Mucosa of rectum (tissue), 2 donors: ENCODE results near the gene RGS21.

Source experiments
- H3K27ac ChIP-seq, 2 donors: one replicate each; pipeline ENCODE4 v1.7.0; 2013; ENCODE audit warnings: inconsistent platforms in 2 of 2, low read depth in 2 of 2, low read length in 2 of 2
- H3K27me3 ChIP-seq, 2 donors: one replicate each; pipeline ENCODE4 v1.7.0; 2013; ENCODE audit warnings: low read length in 2 of 2; ENCODE audit not compliant: control insufficient read depth in 2 of 2, insufficient read depth in 2 of 2
- H3K36me3 ChIP-seq, 2 donors: one replicate each; pipeline ENCODE4 v1.7.0; 2013; ENCODE audit warnings: low read length in 2 of 2; ENCODE audit not compliant: control insufficient read depth in 2 of 2, insufficient read depth in 2 of 2
- H3K4me1 ChIP-seq, 2 donors: one replicate each; pipeline ENCODE4 v1.7.0; 2013; ENCODE audit warnings: low read length in 2 of 2, mild to moderate bottlenecking in 1 of 2; ENCODE audit not compliant: control insufficient read depth in 2 of 2, insufficient read depth in 2 of 2
- H3K4me3 ChIP-seq, 2 donors: one replicate each; pipeline ENCODE4 v1.7.0; 2013; ENCODE audit warnings: low read length in 2 of 2
- H3K9ac ChIP-seq, 2 donors: one replicate each; pipeline ENCODE4 v1.7.0; 2013; ENCODE audit warnings: low read length in 2 of 2, low read depth in 1 of 2, mild to moderate bottlenecking in 1 of 2
- H3K9me3 ChIP-seq, 2 donors: one replicate each; pipeline ENCODE4 v1.7.0; 2013; ENCODE audit warnings: low read length in 2 of 2; ENCODE audit not compliant: control insufficient read depth in 2 of 2
- donor health status: healthy.
- donor health status: Normal muscosa, but diverticular disease.

Gene RGS21

GRCh38 chr1:192375306-192375705 lies 58.5 kb downstream of the RGS21 start:
- Histone ChIP-seq H3K27ac (no peak overlapping the region), H3K4me1 (no peaks in the 10 kb centered on the region), H3K36me3 (no peaks in the 10 kb centered on the region), H3K9ac (no peak overlapping the region), H3K4me3 (no peak overlapping the region), H3K27me3 (no peaks in the 10 kb centered on the region), H3K9me3 (no peaks in the 10 kb centered on the region)

- H3K36me3 ChIP-seq = no peaks in the 10 kb centered on the region
- no peak overlapping the region for H3K9ac ChIP-seq
- H3K27me3 ChIP-seq = no peaks in the 10 kb centered on the region
- no peak overlapping the region for H3K27ac ChIP-seq
- H3K4me3 ChIP-seq = no peak overlapping the region
- no peaks in the 10 kb centered on the region for H3K4me1 ChIP-seq
- H3K9me3 ChIP-seq = no peaks in the 10 kb centered on the region
Observed at GRCh38 chr1:192376374-192376773, 59.6 kb downstream of the RGS21 start.

- Histone ChIP-seq H3K27me3 (no peaks in the 10 kb centered on the region), H3K9me3 (no peaks in the 10 kb centered on the region), H3K36me3 (no peaks in the 10 kb centered on the region), H3K9ac (no peak overlapping the region), H3K27ac (no peak overlapping the region), H3K4me3 (no peak overlapping the region), H3K4me1 (no peaks in the 10 kb centered on the region)
Observed at GRCh38 chr1:192378276-192378675, 61.5 kb downstream of the RGS21 start.

GRCh38 chr1:192378878-192379277 lies 62.1 kb downstream of the RGS21 start:
- Histone ChIP-seq H3K27ac (no peak overlapping the region), H3K4me3 (no peak overlapping the region), H3K4me1 (no peaks in the 10 kb centered on the region), H3K36me3 (no peaks in the 10 kb centered on the region), H3K9me3 (no peaks in the 10 kb centered on the region), H3K27me3 (no peaks in the 10 kb centered on the region), H3K9ac (no peak overlapping the region)

GRCh38 chr1:192379554-192379953 lies 62.8 kb downstream of the RGS21 start:
- no peak overlapping the region for H3K9ac ChIP-seq
- no peaks in the 10 kb centered on the region for H3K27me3 ChIP-seq
- H3K27ac ChIP-seq = no peak overlapping the region
- H3K36me3 ChIP-seq = no peaks in the 10 kb centered on the region
- H3K4me3 ChIP-seq = no peak overlapping the region
- H3K4me1 ChIP-seq = no peaks in the 10 kb centered on the region
- no peaks in the 10 kb centered on the region for H3K9me3 ChIP-seq

- Histone ChIP-seq H3K4me1 (no peaks in the 10 kb centered on the region), H3K4me3 (no peak overlapping the region), H3K36me3 (no peaks in the 10 kb centered on the region), H3K9me3 (no peaks in the 10 kb centered on the region), H3K27me3 (no peaks in the 10 kb centered on the region), H3K9ac (no peak overlapping the region), H3K27ac (no peak overlapping the region)
Observed at GRCh38 chr1:192382758-192383157, 66.0 kb downstream of the RGS21 start.

- Histone ChIP-seq H3K27me3 (no peaks in the 10 kb centered on the region), H3K4me3 (no peak overlapping the region), H3K27ac (no peak overlapping the region), H3K4me1 (no peaks in the 10 kb centered on the region), H3K9ac (no peak overlapping the region), H3K36me3 (no peaks in the 10 kb centered on the region), H3K9me3 (no peaks in the 10 kb centered on the region)
Observed at GRCh38 chr1:192386051-192386650, 69.4 kb downstream of the RGS21 start.

- Histone ChIP-seq H3K9ac (no peak overlapping the region), H3K4me3 (no peak overlapping the region), H3K27me3 (no peaks in the 10 kb centered on the region), H3K36me3 (no peaks in the 10 kb centered on the region), H3K27ac (no peak overlapping the region), H3K4me1 (no peaks in the 10 kb centered on the region), H3K9me3 (no peaks in the 10 kb centered on the region)
Observed at GRCh38 chr1:192395211-192395610, 78.4 kb downstream of the RGS21 start.

DNA sequence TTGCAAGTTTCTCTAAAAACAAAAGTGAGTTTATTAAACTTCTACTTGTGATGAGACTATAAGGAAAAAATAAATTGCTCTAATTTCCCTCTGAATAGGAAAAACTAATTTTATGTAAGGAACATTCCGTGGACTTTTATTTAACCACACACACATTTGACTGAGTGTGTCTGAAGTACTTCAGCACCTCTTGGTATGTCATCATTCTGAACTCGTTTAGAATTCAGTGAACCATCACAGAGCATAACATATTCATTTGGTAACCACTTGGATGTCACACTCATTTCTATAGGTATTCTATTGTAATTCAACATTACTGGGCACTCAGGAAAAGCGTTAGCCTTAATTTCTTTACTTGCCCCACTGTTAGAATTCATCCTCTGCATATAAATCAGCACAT lies 79.1 kb downstream of the RGS21 start:
- H3K27ac ChIP-seq = no peak overlapping the region
- H3K27me3 ChIP-seq = no peaks in the 10 kb centered on the region
- no peaks in the 10 kb centered on the region for H3K36me3 ChIP-seq
- no peaks in the 10 kb centered on the region for H3K4me1 ChIP-seq
- no peaks in the 10 kb centered on the region for H3K9me3 ChIP-seq
- H3K4me3 ChIP-seq = no peak overlapping the region
- H3K9ac ChIP-seq = no peak overlapping the region

GRCh38 chr1:192399161-192399560 lies 82.4 kb downstream of the RGS21 start:
- no peaks in the 10 kb centered on the region for H3K9me3 ChIP-seq
- H3K27ac ChIP-seq = no peak overlapping the region
- H3K4me3 ChIP-seq = no peak overlapping the region
- H3K36me3 ChIP-seq = no peaks in the 10 kb centered on the region
- no peak overlapping the region for H3K9ac ChIP-seq
- no peaks in the 10 kb centered on the region for H3K27me3 ChIP-seq
- peaks cover 0 to 3% of the 10 kb centered on the region in 2 donors for H3K4me1 ChIP-seq

GRCh38 chr1:192401825-192402224 lies 85.0 kb downstream of the RGS21 start:
- Histone ChIP-seq H3K36me3 (no peaks in the 10 kb centered on the region), H3K27ac (no peak overlapping the region), H3K4me3 (no peak overlapping the region), H3K9me3 (no peaks in the 10 kb centered on the region), H3K4me1 (peaks cover 0 to 3% of the 10 kb centered on the region in 2 donors), H3K27me3 (no peaks in the 10 kb centered on the region), H3K9ac (no peak overlapping the region)
